ENCODE measurements around the gene PRICKLE2.

The PRICKLE2 gene

GRCh38 chr3:64190517-64191515 is 34.5 kb downstream of the PRICKLE2 start:
- Histone ChIP-seq H3K4me3 (no peak overlapping the region), H3K27ac (peak overlapping the region in 1 of 2 donors; percentile 6)
- no peak for DNase-seq (ENCODE audit: low spot score)
- no peak for TF ChIP-seq CTCF (IDR thresholded peaks at IDR 0.05)

GRCh38 chr3:64188810-64189560 is 36.3 kb downstream of the PRICKLE2 start:
- peak overlapping the region; percentile 12 for H3K4me3 ChIP-seq
- no peak for TF ChIP-seq CTCF (IDR thresholded peaks at IDR 0.05)
- H3K27ac ChIP-seq, result peak overlapping the region; percentile 66 to 90
- no peak for DNase-seq (ENCODE audit: low spot score)

- Histone ChIP-seq H3K4me3 (peak overlapping the region; percentile 18), H3K27ac (peak overlapping the region; percentile 66 to 90)
- no peak for DNase-seq (ENCODE audit: low spot score)
- TF ChIP-seq CTCF (IDR thresholded peaks at IDR 0.05), result no peak
These were observed 38.0 kb downstream of the PRICKLE2 start for GRCh38 chr3:64187065-64187959.

GRCh38 chr3:64186667-64187064 is 38.6 kb downstream of the PRICKLE2 start:
- no peak for TF ChIP-seq CTCF (IDR thresholded peaks at IDR 0.05)
- H3K27ac ChIP-seq, result peak overlapping the region; percentile 66 to 90
- H3K4me3 ChIP-seq, result peak overlapping the region; percentile 18
- DNase-seq (ENCODE audit: low spot score), result no peak

GRCh38 chr3:64185436-64185835 is 39.8 kb downstream of the PRICKLE2 start:
- Histone ChIP-seq H3K4me3 (no peak overlapping the region), H3K27ac (peak overlapping the region in 1 of 2 donors; percentile 38)
- TF ChIP-seq CTCF (IDR thresholded peaks at IDR 0.05), result no peak
- no peak for DNase-seq (ENCODE audit: low spot score)

- DNase-seq (ENCODE audit: low spot score), result no peak
- no peak overlapping the region for H3K4me3 ChIP-seq
- peak overlapping the region in 1 of 2 donors; percentile 38 for H3K27ac ChIP-seq
- no peak for TF ChIP-seq CTCF (IDR thresholded peaks at IDR 0.05)
These were observed 40.6 kb downstream of the PRICKLE2 start for GRCh38 chr3:64184621-64185020.

Data from coronary artery (tissue), 2 donors.